ENCODE measurements around the gene RFC2.
"Not testable (repeated sequence)": the region's sequence is repeated elsewhere in the genome, so short reads cannot be mapped to it uniquely, and the experiment has no call there.

RFC2 gene

DNA sequence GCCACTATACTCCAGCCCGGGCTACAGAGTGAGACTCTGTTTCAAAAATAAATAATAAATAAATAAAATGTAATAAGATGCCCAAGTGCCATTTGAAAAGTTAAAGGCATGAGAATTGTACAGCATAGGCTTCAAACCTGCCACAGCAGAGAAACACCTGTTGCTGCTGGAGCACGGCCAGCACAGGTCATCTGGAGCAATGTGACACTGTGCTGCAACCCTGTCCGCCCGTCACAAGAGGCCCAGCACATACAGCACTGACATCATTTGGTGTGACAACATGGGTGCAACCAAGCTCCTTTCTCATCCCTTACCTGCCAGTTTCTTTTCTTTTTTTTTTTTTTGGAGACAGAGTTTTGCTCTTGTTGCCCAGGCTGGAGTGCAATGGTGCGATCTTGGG lies 1.3 kb downstream of the RFC2 start:
- no peak for DNase-seq (ENCODE audit: low read depth, low spot score)

DNA sequence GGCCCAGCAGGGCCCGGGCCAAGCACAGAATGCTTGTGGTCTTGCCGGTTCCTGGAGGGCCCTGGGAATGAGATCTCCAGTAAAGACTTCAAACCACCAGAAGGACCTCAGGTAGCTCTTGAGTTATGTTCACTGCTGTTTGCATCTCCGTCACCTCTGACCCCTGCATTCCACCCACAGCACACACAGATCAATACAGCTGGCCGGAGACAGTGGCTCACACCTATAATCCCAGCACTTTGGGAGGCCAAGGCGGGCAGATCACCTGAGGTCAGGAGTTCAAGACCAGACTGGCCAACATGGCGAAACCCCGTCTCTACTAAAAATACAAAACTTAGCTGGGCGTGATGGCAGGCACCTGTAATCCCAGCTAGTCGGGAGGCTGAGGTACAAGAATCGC lies 5.1 kb downstream of the RFC2 start:
- DNase-seq (ENCODE audit: low read depth, low spot score), result not testable (repeated sequence)

DNA sequence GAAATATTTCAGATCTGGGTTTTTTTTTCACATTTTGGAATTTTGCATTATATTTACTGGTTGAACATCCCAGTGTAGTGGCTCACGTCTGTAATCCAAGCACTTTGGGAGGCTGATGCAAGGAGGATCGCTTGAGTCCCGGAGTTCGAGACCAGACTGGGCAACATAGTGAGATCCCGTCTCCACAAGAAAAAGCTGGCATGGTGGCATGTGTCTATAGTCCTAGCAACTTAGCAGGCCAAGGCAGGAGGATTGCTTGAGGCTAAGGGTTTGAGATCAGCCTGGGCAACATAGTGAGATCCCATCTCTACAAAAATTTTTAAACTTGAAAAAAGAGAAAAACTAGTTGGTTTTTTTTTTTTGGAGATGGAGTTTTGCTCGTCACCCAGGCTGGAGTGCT lies 6.0 kb downstream of the RFC2 start:
- DNase-seq (ENCODE audit: low read depth, low spot score), result no peak

DNA sequence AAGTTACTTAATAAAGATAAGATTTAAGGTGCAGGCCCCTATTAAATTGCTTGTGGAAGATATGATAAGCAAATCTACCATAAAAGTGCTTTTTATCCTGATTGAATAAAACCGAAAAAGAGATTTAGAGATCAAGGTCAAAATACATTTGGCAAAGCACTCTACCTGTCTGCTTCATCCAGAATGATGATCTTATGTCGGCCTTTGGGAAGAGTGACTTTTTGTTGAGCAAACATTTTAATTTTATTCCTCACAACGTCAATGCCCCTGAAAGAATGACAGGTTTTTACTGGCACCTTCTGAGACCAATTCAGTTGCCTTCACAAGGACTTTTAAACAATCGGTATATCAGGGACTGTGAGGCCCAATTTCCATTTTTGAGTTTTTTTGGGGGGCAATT lies 7.7 kb downstream of the RFC2 start:
- no peak for DNase-seq (ENCODE audit: low read depth, low spot score)

DNA sequence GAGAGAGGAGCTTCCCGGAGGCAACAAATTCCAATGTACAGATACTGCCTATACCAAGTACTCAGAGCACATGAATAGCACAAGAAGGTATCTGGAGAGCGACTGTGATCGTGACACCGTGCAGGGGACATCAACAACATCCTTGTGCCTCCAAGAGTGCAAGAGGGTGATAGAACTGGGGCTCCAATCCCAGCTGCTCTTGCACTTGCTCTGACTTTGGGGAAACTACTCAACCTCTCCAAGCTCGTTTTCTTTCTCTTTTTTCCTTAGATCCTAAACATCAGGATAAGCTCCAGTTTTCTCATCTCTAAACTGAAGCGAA lies 12.1 kb downstream of the RFC2 start:
- no peak for DNase-seq (ENCODE audit: low read depth, low spot score)

DNA sequence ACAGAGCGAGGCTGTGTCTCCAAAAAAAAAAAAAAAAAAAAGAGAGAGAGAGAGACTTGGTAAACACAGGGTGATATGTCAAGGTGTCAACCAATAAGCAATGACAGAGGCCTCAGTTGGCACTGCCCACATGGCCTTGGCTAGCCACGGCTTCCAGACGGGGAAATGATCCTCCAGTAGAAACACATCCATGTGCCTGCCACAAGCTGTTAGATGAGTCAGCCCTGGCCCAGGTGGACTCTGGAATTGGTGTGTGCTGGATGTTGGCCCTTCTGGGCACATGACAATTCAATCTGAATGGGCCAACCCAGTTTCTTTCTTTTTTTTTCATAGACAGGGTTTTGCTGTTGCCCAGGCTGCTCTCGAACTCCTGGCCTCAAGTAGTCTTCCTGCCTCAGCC lies 13.7 kb downstream of the RFC2 start:
- no peak for DNase-seq (ENCODE audit: low read depth, low spot score)

DNA sequence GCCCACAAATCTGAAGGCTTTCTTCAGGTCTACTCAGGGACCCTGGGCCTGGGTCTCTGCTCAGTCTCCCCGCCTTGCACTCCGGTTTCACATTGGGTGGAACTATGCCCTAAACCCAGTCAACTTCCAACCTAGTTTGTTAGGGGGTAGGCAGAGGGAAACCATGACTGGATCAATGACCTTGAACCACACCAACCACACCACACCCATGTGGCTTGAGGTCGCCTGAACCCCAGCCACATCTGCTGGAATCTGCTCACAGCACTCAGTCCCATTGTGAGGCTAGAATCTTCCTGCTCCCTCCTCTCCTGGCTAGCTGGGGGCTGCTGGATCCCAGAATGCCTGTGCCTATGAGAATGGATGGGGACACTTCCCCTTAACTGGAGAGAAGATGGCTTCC lies 17.9 kb downstream of the RFC2 start:
- no peak for DNase-seq (ENCODE audit: low read depth, low spot score)

DNA sequence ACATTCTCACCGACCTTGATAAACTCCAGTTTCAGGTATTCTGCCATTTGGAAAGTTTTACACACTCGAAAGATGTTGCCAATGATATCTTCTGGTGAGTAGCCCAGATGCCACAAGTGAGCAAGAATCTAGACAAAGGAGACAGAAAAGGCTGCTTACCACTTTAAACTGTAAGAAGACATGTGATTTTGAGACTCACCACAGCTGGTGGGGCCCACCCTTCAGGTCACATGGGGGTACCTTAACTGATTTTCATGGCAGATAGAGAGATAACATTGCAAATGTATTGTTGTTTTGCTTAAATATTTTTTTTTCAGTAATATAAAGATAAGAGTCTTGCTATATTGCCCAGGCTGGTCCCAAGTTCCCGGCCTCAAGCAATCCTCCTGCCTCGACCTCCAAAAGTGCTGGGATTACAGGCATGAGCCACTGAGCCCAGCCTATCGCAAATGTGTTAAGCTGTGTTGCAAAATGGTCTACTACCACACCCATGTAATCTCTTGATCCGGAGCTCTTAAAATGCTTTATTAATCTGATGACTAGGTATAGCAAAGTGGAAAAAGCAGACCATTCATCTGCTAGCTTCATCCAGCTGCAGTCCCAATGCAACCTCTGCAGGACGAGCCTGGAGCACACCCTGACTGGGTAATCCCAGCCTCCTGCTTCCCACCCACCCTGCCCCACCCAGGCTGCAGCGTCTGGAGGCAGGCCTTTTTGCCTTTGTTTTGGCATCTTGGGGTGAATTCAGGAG lies 18.5 kb downstream of the RFC2 start:
- no peak for DNase-seq (ENCODE audit: low read depth, low spot score)

DNA sequence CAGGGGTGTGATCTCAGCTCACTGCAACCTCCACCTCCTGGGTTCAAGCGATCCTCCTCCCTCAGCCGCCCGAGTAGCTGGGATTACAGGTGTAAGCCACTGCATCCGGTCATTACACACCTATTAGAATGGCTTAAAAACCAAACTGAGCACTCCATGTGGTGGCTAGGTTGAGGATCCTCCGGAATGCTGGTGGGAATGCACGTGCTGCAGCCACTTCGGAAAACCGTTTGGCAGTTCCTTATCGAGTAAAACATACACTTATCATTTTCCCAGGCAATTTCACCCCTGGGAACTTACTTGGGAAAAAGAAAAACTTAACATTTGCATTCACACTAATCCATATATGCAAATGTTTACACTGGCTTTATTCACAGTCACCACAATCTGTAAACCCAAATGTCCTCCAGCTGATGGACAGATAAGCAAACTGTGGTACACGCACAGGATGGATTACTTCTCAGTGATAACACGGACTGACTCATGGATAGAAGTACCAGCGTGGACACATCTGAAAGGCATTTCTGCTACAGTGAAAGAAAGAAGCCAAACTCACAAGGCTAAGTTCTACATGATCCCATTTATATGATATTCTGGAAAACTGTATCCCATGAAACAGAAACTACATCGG lies 20.4 kb downstream of the RFC2 start:
- DNase-seq (ENCODE audit: low read depth, low spot score), result no peak

DNA sequence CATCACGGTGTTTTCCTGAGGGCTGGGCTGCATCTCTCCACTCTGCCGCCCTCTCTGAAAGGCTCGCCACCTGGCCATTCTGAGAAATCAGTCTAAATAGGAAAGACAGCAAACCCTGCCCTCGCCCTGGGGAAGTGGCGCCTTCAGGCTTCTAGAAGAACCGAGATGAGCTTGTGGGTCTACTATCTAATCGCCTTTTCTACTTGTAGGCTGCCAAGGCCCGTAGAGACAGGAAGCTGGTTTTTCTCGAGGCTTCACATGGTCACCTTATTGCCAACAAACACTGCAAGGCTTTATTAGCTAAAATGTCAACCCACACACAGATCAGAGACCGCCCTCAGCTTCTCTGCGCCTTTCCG lies 23.0 kb downstream of the RFC2 start:
- DNase-seq (ENCODE audit: low read depth, low spot score), result no peak

DNA sequence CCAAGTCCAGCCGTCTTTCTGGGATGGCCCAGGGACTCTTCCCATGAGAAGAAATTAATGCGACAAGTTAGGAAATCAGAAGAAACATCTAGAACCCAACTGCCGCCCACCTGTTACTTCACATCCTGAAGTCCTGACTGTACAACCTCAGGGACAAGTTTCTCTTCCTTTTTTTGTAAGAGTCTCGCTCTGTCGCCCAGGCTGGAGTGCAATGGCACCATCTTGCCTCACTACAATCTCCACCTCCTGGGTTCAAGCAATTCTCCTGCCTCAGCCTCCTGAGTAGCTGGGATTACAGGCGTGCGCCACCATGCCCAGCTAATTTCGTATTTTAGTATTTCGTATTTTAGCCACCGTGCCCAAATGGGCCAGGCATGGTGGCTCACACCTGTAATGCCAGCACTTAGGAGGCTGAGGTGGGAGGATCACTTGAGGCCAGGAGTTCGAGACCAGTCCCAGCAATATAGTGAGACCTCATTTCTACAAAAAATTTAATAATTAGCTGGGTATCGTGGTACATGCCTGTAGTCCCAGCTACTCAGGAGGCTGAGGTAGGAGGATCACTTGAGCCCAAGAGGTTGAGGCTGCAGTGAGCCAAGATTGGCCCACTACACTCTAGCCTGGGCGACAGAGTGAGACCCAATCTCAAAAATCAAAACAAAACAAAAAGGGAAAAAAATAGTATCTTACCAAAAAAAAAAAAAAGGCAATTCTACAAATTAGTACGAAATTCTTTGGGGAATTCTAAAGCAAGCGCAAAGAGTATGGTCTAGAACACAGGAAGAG lies 23.6 kb downstream of the RFC2 start:
- no peak for DNase-seq (ENCODE audit: low read depth, low spot score)

DNA sequence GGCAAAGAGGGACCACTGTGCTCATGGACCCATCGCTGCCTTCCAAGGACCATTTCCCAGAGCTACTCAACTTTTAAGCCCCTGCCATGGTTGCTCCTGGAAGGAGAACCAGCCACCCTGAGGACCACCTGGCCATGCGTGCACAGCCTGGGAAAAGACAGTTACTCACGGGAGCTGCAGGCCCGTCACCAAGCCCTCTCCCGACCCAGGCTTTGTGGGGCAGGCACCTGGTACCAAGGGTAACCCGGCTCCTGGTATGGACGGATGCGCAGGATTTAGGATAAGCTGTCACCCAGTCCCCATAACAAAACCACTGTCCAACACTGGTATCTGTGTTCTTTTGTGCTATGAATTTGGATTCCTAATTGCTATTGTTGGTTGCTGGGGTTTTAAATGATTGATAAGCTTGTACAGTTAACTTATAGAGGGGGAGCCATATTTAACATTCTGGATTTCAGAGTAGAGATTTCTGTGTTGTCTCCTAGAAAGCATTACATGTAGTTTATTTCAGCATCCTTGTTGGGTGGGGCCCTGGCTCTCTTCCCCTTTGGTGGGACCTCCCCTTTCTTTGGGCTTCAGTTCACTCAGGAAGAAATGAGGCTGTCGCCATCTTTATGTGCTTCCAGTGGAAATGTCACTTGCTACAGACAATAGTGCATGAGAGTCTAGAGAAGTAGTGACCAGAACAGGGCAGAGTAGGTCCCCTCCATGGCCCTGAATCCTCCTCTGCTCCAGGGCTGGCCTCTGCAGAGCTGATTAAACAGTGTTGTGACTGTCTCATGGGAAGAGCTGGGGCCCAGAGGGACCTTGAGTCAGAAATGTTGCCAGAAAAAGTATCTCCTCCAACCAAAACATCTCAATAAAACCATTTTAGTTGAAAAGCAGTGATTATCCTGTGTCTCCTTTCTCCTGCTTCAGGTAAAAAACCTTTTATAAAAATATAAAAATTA lies 25.0 kb downstream of the RFC2 start:
- DNase-seq (ENCODE audit: low read depth, low spot score), result no peak

DNA sequence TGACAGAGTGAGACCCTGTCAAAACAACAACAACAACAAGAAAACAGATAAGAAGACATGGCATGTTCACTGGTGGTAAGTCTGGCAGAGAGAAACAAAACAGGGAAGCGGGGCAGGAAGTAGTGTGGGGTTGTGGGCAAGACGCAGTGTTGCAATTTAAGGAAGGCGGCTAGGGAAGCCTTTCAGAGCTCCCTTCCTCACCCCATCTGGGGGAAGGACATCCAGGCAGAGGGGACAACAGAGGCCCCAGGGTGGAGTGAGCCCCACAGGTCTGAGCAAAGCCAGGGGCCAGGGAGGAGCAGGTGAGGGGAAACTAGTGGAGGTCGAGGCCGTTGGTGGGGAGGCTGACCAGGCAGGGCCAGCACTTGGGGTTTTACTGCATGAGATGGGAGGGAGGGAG lies 27.6 kb downstream of the RFC2 start:
- DNase-seq (ENCODE audit: low read depth, low spot score), result no peak

DNA sequence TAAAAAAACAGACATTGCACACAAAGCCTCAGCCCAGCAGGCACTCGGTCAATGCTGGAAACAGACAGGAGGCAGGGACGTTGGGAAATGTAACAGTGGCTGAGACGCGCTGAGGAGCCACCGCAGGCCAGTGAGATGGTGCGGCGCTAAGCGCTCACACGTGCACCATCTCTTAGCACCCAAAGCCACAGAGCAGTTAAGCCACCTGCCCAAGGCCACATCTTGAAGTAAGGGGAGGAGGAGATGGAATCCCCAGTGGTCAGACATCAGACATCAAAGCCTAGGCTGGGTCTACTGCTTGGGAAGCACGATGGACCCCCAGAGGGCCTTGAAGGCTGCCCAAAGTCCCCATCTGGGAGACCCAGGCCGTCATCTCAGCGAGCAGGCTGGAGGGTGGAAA lies 28.8 kb downstream of the RFC2 start:
- DNase-seq (ENCODE audit: low read depth, low spot score), result no peak

DNA sequence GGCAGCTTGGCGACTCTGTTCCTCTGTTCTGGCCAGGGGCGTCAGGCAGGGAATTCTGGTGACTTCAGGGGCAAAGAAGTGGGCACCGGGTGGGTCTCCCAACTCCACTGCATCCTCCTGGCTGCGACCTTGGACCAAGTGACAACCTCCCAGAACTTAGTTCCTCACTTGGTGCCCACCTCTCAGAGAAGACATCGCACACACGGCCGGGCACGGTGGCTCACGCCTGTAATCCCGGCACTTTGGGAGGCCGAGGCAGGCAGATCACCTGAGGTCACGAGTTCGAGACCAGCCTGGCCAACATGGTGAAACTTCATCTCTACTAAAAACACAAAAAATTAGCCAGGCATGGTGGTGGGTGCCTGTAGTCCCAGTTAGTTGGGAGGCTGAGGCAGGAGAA lies 29.3 kb downstream of the RFC2 start:
- not testable (repeated sequence) for DNase-seq (ENCODE audit: low read depth, low spot score)

DNA sequence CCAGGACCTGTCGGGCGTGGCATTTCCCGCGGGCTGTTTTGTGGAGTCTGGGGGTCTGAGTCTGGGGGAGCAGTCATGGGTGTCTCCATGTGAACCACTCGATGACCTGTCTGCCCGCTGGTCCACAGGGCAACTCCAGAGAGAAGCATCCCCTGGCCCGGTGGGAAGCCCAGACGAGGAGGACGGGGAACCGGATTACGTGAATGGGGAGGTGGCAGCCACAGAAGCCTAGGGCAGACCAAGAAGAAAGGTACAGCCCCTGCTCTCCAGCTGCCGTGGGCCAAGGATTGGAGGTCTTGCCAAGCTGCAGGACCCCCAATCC lies 29.7 kb downstream of the RFC2 start:
- DNase-seq (ENCODE audit: low read depth, low spot score), result no peak

DNA sequence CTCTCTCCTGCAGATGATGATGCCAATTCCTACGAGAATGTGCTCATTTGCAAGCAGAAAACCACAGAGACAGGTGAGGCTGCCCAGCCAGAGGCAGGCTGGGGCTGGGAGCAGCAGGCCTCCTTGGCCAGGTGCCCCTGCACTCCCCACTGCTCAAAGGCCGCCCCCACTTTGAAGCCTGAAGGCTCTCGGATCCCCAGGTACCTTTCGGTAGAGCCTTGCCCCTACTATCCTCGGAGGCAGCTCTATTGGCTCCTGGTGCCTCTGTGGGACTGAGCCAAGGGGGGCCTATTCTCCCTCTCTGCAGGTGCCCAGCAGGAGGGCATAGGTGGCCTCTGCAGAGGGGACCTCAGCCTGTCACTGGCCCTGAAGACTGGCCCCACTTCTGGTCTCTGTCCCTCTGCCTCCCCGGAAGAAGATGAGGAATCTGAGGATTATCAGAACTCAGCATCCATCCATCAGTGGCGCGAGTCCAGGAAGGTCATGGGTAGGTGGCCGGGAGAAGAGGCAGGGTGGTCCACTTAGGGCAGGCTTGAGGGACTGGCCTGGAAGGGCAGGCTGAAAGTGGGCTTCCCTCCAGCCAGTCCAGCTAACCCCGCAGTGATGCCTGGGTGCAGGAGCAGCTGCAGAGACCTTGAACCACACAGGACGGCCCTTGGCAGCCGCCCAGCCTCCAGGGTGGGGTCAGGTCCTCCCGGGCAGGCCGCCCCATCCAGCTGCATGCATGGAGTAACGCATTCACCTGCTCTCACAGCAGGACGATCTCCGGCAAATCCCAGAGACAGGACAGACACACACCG lies 30.3 kb downstream of the RFC2 start:
- DNase-seq (ENCODE audit: low read depth, low spot score), result no peak

DNA sequence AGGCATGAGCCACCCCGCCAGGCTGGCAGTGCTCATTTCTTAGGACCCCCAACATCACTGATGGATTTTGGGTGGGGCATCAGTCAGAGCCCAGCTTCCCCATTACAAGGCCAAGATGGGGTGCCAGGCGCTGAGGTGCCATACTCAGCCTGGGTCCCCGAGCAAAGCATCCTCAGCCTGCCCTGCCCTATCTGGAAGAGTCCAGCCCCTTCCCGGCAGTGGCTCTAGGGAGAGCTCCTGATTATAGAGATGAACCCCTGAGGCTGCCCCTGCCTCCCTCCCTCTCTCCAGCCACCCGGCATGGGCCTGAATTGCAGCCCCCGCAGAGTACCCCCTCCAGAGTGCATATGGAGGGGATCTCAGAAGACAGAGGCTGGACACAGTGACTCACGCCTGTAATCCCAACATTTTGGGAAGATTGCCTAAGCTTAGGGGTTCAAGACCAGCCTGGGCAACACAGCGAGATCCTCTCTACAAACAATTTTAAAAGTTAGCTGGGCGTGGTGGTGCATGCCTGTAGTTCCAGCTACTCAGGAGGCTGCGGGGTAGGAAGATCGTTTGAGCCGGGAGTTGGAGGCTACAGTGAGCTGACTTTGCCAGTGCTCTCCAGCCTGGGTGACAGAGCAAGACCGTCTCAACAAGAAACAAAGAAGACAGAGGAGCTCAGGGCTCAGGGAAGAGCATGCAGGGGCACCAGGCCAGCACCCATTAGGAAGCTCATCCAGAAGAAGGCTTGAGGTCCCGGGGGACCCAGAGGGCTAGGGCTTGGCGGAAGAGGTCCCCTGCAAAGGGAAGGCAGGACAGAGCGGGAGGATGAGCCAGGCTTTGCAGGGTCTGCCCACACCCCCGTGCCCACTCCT lies 31.1 kb downstream of the RFC2 start:
- DNase-seq (ENCODE audit: low read depth, low spot score), result no peak

DNA sequence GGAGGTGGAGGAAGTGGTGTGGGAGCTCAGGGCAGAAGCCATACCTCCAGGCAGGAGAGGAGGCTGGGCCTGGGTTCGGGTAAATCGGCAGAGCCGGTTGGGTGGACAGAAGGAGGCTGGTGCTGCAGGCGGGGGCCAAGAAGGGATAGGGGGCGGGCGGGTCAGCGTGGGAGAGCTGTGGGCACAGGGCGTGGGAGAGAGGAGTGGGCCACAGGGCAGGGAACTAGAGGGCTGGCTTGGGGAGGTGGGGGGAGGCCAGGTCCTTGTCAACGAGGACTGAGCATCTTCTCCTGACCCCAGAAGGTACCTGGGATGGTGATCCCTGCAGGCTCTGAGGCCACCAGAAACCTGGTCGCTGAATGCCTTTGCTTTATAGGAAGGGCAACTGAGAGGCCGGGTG lies 32.5 kb downstream of the RFC2 start:
- DNase-seq (ENCODE audit: low read depth, low spot score), result no peak

DNA sequence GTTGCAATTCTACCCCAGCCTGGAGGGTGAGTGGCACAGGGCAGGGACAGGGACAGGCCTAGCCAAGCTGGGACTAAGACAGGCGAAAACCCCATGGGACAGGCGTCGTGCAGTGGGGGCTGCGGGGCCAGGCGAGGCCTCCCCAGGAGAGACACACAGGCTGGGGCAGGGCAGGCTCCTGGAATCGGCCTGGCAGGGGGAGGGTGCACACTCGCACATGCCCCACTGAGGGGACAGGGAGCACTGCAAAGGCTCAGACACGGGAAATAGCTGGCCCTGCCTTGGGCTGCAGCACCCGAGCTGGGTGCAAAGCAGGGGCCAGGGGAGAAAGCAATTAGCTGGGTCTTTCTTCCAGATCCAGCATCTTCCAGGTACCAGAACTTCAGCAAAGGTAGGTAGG lies 34.0 kb downstream of the RFC2 start:
- no peak for DNase-seq (ENCODE audit: low read depth, low spot score)
